NCI-H128 (cell line): ENCODE results near the gene XPR1.
"Not testable (repeated sequence)": the region's sequence is repeated elsewhere in the genome, so short reads cannot be mapped to it uniquely, and the experiment has no call there.

Experiments
- DNase-seq: peaks from one replicate; lab custom pipeline; 2025; ENCODE audit not compliant: unreplicated experiment; lab: John Stamatoyannopoulos, UW

Gene XPR1

GRCh38 chr1:180778782-180779398, 147.1 kb downstream of the XPR1 start:
- DNase-seq: no peak

DNA sequence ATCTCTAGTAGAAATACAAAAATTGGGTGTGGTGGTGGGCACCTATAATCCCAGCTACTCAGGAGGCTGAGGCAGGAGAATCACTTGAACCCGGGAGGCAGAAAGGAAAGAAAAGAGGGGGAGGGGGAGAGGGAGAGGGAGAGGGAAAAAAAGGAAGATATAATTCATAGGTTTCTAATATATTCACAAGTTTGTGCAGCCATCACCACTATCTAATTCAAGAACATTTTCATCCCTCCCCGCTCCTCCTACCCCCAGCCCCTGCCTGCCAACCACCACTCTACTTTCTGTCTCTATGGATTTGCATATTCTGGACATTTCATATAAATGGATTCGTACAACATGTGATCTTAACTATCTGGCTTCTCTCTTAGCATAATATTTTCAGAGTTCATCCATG, 147.8 kb downstream of the XPR1 start:
- no peak for DNase-seq

DNA sequence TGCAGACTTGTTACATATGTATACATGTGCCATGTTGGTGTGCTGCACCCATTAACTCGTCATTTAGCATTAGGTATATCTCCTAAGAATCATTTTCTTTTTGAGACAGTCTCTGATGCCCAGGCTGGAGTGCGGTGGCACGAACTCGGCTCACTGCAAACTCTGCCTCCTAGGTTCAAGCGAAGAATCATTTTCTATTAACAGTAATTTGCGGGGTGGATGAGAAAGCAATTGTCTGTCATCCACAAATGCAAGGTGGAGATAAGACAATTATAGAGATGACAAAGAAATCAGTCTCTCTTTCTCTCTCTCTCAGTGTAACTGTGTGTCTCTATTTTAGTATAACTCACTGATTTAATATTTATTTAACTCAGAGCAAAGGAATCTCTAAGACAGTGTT, 149.9 kb downstream of the XPR1 start:
- no peak for DNase-seq

DNA sequence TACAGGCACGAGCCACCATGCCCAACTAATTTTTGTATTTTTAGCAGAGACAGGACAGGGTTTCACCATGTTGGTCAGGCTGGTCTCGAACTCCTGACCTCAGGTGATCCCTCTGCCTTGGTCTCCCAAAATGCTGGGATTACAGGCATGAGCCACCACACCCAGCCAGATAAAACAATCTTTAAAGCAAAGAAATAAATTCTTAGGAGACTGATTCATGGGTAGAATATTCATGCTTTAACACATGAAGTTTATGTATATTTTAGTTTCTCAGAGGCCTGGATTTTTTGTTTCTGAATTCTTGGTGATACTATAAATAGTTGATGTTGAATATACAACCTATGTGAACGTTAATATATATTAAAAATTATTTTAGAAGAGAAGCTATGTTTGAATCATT, 153.5 kb downstream of the XPR1 start:
- DNase-seq: no peak

GRCh38 chr1:180785887-180786286, 154.1 kb downstream of the XPR1 start:
- DNase-seq: no peak

DNA sequence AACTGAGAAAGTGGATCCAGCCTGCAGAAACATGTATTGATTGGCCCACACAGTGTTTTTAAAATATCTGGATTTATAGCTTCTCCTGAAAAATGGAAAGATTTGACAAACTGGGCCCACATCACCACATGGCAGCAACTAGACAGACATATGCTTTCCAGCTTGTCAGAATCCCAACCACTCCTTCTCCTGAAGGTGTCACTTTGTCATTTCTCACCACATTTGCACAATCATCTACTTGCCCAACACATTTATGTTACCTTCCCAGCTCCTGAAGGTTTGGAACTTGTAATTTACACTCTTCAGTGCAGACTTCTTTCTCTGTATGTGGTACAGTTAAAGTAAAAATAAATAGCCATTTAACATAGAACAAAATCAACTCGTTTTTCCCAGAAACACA, 154.8 kb downstream of the XPR1 start:
- DNase-seq: no peak

DNA sequence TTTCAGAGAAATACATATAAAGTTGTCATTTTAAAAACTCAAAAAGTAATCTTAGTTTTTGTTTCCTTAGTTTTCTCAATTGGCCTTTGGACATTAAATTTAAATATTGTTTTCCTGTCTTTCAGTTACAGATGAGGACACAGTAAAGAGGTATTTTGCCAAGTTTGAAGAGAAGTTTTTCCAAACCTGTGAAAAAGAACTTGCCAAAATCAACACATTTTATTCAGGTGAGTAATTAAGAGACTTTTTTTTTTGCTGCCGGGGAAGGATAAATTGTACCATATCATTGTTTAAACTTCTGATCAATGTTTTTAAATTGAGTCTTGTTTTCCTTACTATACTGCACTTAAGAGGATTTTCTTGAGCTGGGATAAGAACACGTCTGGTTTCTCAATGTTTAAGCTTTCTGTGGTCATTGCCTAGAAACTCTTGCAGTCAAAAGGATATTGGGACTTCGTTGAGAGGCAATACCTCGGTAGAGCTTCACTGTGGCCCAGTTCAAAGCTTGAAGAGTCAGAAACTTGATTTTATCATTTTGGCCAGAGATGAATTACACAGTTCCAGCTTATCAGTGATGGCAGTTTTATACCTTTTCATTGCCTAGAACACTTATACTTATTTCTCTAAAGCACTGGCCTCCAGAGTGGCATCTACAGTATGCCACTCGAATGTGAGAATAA, 155.9 kb downstream of the XPR1 start:
- no peak for DNase-seq

GRCh38 chr1:180789460-180789859, 157.6 kb downstream of the XPR1 start:
- DNase-seq: no peak

GRCh38 chr1:180791152-180791551, 159.3 kb downstream of the XPR1 start:
- not testable (repeated sequence) for DNase-seq

DNA sequence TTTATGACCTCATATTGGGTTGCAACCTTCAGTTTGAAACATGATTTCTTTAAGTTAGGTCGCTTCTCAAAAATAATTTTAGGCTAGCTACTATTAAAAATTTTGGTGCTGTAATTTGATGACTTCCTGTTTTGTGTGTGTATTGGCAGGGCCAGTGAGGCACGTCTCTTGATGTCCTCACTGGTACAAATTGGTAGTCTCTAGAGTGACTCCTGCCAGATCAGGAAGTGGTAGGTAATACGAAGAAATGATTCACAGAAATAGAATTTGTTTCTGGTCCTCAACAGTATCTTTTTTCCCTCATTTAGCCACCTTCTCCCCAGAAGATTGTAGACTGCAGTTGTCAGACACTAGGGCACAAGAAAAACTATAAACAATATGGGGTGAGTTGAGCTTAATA, 160.0 kb downstream of the XPR1 start:
- no peak for DNase-seq

GRCh38 chr1:180793451-180793850, 161.6 kb downstream of the XPR1 start:
- DNase-seq: no peak

GRCh38 chr1:180796897-180797640, 165.2 kb downstream of the XPR1 start:
- DNase-seq: no peak

GRCh38 chr1:180800945-180801344, 169.1 kb downstream of the XPR1 start:
- no peak for DNase-seq

DNA sequence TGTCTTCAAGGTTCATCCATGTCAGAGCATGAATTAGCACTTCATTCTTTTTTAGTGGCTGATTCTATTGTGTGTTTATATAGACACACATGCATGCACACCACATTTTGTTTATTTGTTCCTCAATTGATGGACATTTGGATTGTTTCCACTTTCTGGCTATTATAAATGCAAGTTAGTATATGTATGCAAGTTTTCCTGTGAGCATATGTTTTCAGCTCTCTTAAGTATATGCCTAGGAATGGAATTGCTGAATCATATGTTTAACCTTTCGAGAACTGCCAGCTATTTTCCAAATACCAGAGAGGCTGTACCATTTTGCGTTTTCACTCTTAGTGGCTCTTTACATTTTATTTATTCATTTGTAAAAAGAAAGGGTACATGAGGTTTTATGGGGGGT, 171.0 kb downstream of the XPR1 start:
- DNase-seq: no peak

GRCh38 chr1:180805316-180805715, 173.5 kb downstream of the XPR1 start:
- DNase-seq: no peak

DNA sequence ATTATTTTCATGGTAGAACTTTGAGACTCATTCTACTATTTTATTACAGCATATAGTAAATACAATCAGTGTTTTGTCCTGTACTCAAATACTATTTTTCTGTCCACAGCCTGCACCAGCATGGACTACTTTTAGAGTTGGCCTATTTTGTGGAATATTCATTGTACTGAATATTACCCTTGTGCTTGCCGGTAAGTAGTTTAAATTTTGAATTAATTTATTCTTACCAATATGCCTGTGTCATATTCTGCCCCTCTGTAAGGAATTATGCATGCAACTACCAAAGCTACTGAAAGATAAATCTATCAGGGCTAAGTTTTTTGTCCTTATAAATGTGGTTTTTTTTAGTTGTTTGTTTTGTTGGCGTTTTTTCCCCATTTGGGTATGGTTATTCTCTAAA, 179.5 kb downstream of the XPR1 start:
- DNase-seq: no peak

DNA sequence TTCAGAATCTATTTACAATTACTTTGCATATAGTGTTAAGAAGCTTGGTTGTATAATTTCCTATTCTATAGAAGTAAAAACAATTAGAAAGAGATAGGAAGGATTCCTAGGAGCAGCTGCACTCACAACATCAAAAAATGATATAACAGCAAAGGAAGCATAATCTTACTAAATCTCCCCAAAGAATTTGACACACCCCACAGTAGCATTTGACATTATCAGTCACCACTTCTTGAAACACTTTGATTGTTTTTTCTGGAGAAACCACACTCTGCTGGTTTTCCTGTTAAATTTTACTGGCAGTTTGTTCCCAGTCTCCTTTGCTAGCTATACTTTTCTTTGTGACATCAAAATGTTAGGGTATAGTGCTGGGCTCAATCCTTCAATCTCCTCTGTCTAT, 180.1 kb downstream of the XPR1 start:
- DNase-seq: no peak

- DNase-seq: no peak
Observed at GRCh38 chr1:180814258-180814657, 182.4 kb downstream of the XPR1 start.

DNA sequence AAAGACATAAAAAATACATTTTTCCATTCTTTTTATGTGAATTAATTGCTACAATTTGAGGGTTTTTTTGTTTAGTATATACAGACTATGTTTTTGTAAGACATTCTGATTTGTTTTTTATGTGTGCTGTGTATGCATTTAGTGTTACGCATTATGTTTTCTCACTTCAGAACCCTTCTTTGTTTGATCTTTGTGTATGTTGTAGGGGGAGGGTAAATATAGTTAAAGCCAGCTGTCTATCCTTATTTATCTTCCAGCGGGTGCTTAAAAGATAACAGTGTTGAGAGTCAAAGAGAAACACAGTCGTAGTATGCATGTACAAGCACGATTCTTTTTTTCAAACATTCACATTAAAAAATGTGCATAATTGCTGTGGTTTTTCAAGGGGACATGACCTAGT, 183.4 kb downstream of the XPR1 start:
- DNase-seq: no peak

GRCh38 chr1:180816132-180816531, 184.3 kb downstream of the XPR1 start:
- DNase-seq: no peak

DNA sequence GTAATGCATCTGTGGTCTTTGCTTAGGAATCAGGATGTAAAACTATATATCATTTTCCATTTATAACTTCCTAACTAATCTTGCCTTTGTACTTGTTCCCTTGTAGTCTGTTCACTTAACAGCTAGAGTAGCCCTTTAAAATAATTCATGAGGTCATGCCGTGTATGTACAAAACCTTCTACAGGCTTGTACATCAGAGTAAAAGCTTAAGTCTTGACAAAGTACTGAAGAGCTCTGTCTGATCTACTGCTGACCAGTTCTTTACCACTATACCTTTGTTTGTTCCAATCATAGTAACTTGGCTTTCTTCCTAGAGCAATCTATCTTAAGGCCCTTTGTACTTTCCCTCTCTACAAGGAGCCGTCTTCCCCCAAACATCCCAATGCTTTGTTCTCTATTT, 190.1 kb downstream of the XPR1 start:
- no peak for DNase-seq

DNA sequence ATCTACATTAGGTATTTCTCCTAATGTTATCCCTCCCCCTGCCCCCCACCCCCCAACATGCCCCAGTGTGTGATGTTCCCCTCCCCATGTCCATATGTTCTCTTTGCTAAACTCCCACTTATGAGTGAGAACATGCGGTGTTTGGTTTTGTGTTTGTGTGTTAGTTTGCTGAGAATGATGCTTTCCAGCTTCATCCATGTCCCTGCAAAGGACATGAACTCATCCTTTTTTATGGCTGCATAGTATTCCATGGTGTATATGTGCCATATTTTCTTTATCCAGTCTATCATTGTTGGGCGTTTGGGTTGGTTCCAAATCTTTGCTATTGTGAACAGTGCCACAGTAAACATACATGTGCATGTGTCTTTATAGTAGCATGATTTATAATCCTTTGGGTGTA, 199.7 kb downstream of the XPR1 start:
- not testable (repeated sequence) for DNase-seq
